GM12878 (cell line): ENCODE data around the gene CNR1. TPM values are rescaled to one million over a fixed set of nuclear protein-coding genes. Genes with fewer than 3 reads are reported as not detected.
A peak's percentile ranks its signal among the peaks of the same experiment; 100 is the strongest.

Source experiments
- ATF2 ChIP-seq: IDR thresholded peaks from 2 replicates; pipeline ENCODE4 v1.6.1; 2012; ENCODE audit warnings: low read length, inconsistent platforms
- BACH1 ChIP-seq: fragments of 450-650 bp; IDR thresholded peaks from 2 replicates; pipeline ENCODE4 v1.6.1; 2017; ENCODE audit warnings: mild to moderate bottlenecking, borderline replicate concordance
- CBFB ChIP-seq: IDR thresholded peaks from 2 replicates; pipeline ENCODE4 v1.6.1; 2016; ENCODE audit warnings: antibody characterized with exemption, low read depth
- CHD4 ChIP-seq: fragments of 200-600 bp; sonication (generic); IDR thresholded peaks from 2 replicates; pipeline ENCODE4 v1.6.1; 2016; ENCODE audit warnings: mild to moderate bottlenecking
- CTCF ChIP-seq, 3 experiments: IDR thresholded peaks in 2 of 3; conservative IDR thresholded peaks in 1 of 3; 2 replicates each; pipeline ENCODE4 v1.5.1; 2011; ENCODE audit warnings: low read depth in 3 of 3, low read length in 3 of 3, mild to moderate bottlenecking in 3 of 3, control low read depth in 2 of 3, moderate library complexity in 2 of 3, inconsistent platforms in 1 of 3, mixed read lengths in 1 of 3; ENCODE audit not compliant: control insufficient read depth in 2 of 3, insufficient read depth in 1 of 3; ENCODE audit errors: extremely low read depth in 1 of 3
- EGR1 ChIP-seq, 2 experiments: IDR thresholded peaks; 1 replicate in 1 of 2; 2 replicates in 1 of 2; pipeline ENCODE4 v1.6.1; 2011 to 2012; ENCODE audit warnings: low read depth in 2 of 2, low read length in 2 of 2, borderline replicate concordance in 1 of 2, mild to moderate bottlenecking in 1 of 2, moderate library complexity in 1 of 2
- ELK1 ChIP-seq: IDR thresholded peaks from 2 replicates; pipeline ENCODE4 v1.6.1; 2012; ENCODE audit warnings: low read depth, low read length, improper control_type of control experiment
- ESRRA ChIP-seq: IDR thresholded peaks from 2 replicates; pipeline ENCODE4 v1.6.1; 2012; ENCODE audit warnings: mild to moderate bottlenecking, low read length, improper control_type of control experiment
- FOXM1 ChIP-seq: IDR thresholded peaks from 2 replicates; pipeline ENCODE4 v1.6.1; 2012; ENCODE audit warnings: low read depth, mild to moderate bottlenecking, inconsistent platforms, low read length, moderate library complexity
- HDAC2 ChIP-seq: fragments of 200-600 bp; sonication (generic); IDR thresholded peaks from 2 replicates; pipeline ENCODE4 v1.6.1; 2017
- HDAC6 ChIP-seq: fragments of 200-600 bp; sonication (generic); IDR thresholded peaks from one replicate; pipeline ENCODE4 v1.8.0; 2017; ENCODE audit warnings: antibody characterized with exemption; ENCODE audit not compliant: unreplicated experiment
- MEF2B ChIP-seq: fragments of 450-650 bp; IDR thresholded peaks from 2 replicates; pipeline ENCODE4 v1.6.1; 2018; ENCODE audit warnings: mild to moderate bottlenecking, moderate library complexity; ENCODE audit not compliant: partially characterized antibody, poor library complexity, severe bottlenecking
- NFYA ChIP-seq: IDR thresholded peaks from 2 replicates; pipeline ENCODE4 v1.6.1; 2011; ENCODE audit warnings: low read depth, mild to moderate bottlenecking, low read length, improper control_type of control experiment, borderline replicate concordance
- NR2F1 ChIP-seq: fragments of 450-650 bp; conservative IDR thresholded peaks from 2 replicates; pipeline ENCODE4 v1.6.1; 2017; ENCODE audit warnings: mild to moderate bottlenecking
- POLR2AphosphoS2 ChIP-seq: IDR thresholded peaks from 2 replicates; pipeline ENCODE4 v1.6.1; 2011; ENCODE audit warnings: low read depth, mild to moderate bottlenecking, low read length, improper control_type of control experiment, moderate library complexity
- RBBP5 ChIP-seq: fragments of 200-600 bp; sonication (generic); conservative IDR thresholded peaks from 2 replicates; pipeline ENCODE4 v1.6.1; 2016
- SRF ChIP-seq, 2 experiments: IDR thresholded peaks; 2 replicates each; pipeline ENCODE4 v1.6.1; 2011; ENCODE audit warnings: low read depth in 2 of 2, low read length in 2 of 2, mild to moderate bottlenecking in 1 of 2, moderate library complexity in 1 of 2
- SUZ12 ChIP-seq: fragments of 200-600 bp; sonication (generic); IDR thresholded peaks from one replicate; pipeline ENCODE4 v1.6.1; 2018; ENCODE audit warnings: antibody characterized with exemption, mild to moderate bottlenecking; ENCODE audit not compliant: unreplicated experiment
- TCF3 ChIP-seq: IDR thresholded peaks from 2 replicates; pipeline ENCODE4 v1.6.1; 2012; ENCODE audit warnings: low read depth, mild to moderate bottlenecking, low read length, borderline replicate concordance; ENCODE audit not compliant: insufficient read depth
- ZNF24 ChIP-seq: fragments of 450-650 bp; IDR thresholded peaks from 2 replicates; pipeline ENCODE4 v1.6.1; 2017; ENCODE audit warnings: antibody characterized with exemption, mild to moderate bottlenecking
- ZNF592 ChIP-seq: fragments of 450-650 bp; IDR thresholded peaks from 2 replicates; pipeline ENCODE4 v1.6.1; 2017; ENCODE audit warnings: mild to moderate bottlenecking, moderate library complexity
- ZSCAN29 ChIP-seq: fragments of 450-650 bp; IDR thresholded peaks from 2 replicates; pipeline ENCODE4 v1.6.1; 2017; ENCODE audit warnings: mild to moderate bottlenecking, moderate library complexity
- polyA plus RNA-seq, 11 experiments: library from polyadenylated mRNA; depleted of rRNA in 4 of 11; unstranded in 6 of 11; stranded (reverse) in 5 of 11; fragments of >200 nt; fragmentation: Nextera tagmentation in 4 of 11; fragmentation: Illumina TruSeq in 1 of 11; extraction: Ambion mirVana in 4 of 11; extraction: Trizol in 1 of 11; gene quantifications; 1 replicate in 1 of 11; 2 replicates in 10 of 11; pipeline versions ENCODE4 v1.2.1 to v1.2.3, GENCODE V29; 2011 to 2016; ENCODE audit warnings: inconsistent platforms in 2 of 11, missing spikeins in 2 of 11, low read depth in 1 of 11
- total RNA-seq, 4 experiments: library from RNA; depleted of rRNA in 3 of 4; stranded (reverse); fragments of >200 nt in 3 of 4; fragmentation: Illumina TruSeq in 1 of 4; extraction: Trizol in 1 of 4; gene quantifications; 2 replicates each; pipeline versions ENCODE4 v1.2.1 to v1.2.3, GENCODE V29; 2013 to 2021

The CNR1 gene
- total and polyA plus RNA-seq, 10 of the 15 experiments (the other 5 are each of a cell fraction or from before 2014, with no cell fraction given), result 2.2 to 15.4 (median 8.5) TPM

- no peak for TF ChIP-seq ZNF592
- no peak for TF ChIP-seq CHD4
- no peak for TF ChIP-seq CTCF (IDR thresholded peaks at IDR 0.05 in 2 of 3, conservative IDR thresholded peaks at IDR 0.05 in 1 of 3; ENCODE audit: control insufficient read depth in 2 of 3, extremely low read depth in 1 of 3, insufficient read depth in 1 of 3, low read depth in 3 of 3, low read length in 3 of 3)
- no peak for TF ChIP-seq SRF (IDR thresholded peaks at IDR 0.05; ENCODE audit: low read depth in 2 of 2, low read length in 2 of 2)
- TF ChIP-seq NFYA, result no peak
- TF ChIP-seq HDAC6, result no peak
- TF ChIP-seq ZNF24, result no peak
- no peak for TF ChIP-seq MEF2B
- no peak for TF ChIP-seq CBFB
- TF ChIP-seq TCF3, result no peak
- TF ChIP-seq ESRRA, result no peak
- no peak for TF ChIP-seq SUZ12
- no peak for TF ChIP-seq ZSCAN29
- peak; percentile 45; the same call in 1 of the 2 replicates for TF ChIP-seq ATF2
- no peak for TF ChIP-seq EGR1 (IDR thresholded peaks at IDR 0.05; ENCODE audit: borderline replicate concordance in 1 of 2, low read depth in 2 of 2, low read length in 2 of 2)
- TF ChIP-seq RBBP5, result no peak
- TF ChIP-seq NR2F1, result no peak
- no peak for TF ChIP-seq HDAC2
- peak; percentile 74; the same call in 1 of the 2 replicates for TF ChIP-seq FOXM1
- no peak for TF ChIP-seq ELK1
- no peak for TF ChIP-seq POLR2AphosphoS2
- no peak for TF ChIP-seq BACH1
Measured at GRCh38 chr6:88134575-88134974, 31.6 kb downstream of the CNR1 start (continued).
